ENCODE results near the gene TTC28.

TTC28 gene

GRCh38 chr22:28051787-28052356 is 627.8 kb downstream of the TTC28 start:
- DNase-seq (ENCODE audit: low read depth, low spot score), result no peak

- DNase-seq (ENCODE audit: low read depth, low spot score), result no peak
Measured at GRCh38 chr22:28051091-28051786, 628.4 kb downstream of the TTC28 start.

DNA sequence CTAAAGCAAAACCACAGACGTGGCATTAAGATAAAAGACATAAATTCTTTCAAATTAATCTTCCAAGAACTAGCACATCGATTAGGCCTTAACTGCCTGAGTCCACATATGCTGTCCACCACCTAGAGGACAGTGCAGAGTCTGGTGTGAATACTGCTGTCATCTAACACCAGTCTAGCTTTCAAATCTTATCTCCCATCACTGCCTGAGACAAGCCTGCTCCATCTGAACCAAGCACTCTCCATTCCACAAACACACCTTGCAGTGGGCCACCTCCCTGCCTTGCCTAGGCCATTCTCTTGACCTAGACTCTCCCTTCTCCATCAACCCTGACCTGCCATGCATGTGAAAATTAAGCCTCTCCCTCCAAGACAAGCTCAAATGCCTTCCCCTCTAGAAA is 631.1 kb downstream of the TTC28 start:
- no peak for DNase-seq (ENCODE audit: low read depth, low spot score)

- DNase-seq (ENCODE audit: low read depth, low spot score), result no peak
Measured at GRCh38 chr22:28047740-28048139, 631.9 kb downstream of the TTC28 start.

- DNase-seq (ENCODE audit: low read depth, low spot score), result no peak
Measured at GRCh38 chr22:28046100-28046499, 633.5 kb downstream of the TTC28 start.

DNA sequence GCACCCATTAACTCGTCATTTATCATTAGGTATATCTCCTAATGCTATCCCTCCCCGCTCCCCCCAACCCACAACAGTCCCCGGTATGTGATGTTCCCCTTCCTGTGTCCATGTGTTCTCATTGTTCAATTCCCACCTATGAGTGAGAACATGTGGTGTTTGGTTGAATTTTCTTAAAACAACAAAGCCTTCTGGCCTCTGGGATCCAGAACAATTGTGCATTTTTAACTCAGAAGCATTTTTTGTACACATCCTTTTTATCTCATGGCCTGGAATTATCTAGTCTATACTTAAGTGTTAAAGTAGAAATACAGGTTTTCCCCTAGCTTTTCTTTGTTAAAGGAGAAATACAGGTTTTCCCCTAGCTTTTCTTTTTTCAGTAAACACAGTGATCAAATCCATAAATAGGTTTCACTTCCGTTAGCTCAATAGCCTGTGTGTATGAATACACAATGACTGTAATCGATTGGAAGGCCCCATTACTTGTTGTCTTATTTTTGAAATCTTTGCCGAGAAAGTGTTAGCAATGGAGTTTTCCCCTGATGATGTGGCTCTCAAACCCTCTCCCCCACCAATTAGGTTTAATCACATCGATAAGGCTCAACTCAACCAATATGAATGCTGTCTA is 635.0 kb downstream of the TTC28 start:
- no peak for DNase-seq (ENCODE audit: low read depth, low spot score)

- DNase-seq (ENCODE audit: low read depth, low spot score), result no peak
Measured at GRCh38 chr22:28043266-28043665, 636.4 kb downstream of the TTC28 start.

GRCh38 chr22:28034760-28035401 is 644.8 kb downstream of the TTC28 start:
- no peak for DNase-seq (ENCODE audit: low read depth, low spot score)

GRCh38 chr22:28034145-28034759 is 645.4 kb downstream of the TTC28 start:
- no peak for DNase-seq (ENCODE audit: low read depth, low spot score)

GRCh38 chr22:28032861-28033260 is 646.8 kb downstream of the TTC28 start:
- no peak for DNase-seq (ENCODE audit: low read depth, low spot score)

- no peak for DNase-seq (ENCODE audit: low read depth, low spot score)
Measured at GRCh38 chr22:28031383-28031922, 648.2 kb downstream of the TTC28 start.

DNA sequence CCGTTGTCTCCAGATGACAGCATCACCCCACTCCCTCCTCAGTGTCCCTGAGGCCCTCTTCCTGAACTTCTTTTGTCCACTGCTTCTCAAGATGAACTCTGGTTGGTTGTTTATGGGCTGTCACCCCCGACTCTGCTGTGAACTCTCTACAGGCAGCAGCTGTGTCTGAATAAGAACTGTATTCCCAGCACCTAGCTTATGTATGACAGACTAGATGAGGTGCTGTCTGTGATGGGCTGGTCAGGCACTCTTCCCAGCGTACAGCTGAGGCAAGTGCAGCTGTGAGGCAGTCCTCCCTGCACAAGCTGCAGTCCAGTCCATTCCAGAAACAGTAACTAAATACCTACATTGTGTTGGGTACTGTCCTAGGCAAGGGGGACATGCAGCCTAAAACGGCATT is 649.2 kb downstream of the TTC28 start:
- DNase-seq (ENCODE audit: low read depth, low spot score), result no peak

- no peak for DNase-seq (ENCODE audit: low read depth, low spot score)
Measured at GRCh38 chr22:28029956-28030355, 649.7 kb downstream of the TTC28 start.

DNA sequence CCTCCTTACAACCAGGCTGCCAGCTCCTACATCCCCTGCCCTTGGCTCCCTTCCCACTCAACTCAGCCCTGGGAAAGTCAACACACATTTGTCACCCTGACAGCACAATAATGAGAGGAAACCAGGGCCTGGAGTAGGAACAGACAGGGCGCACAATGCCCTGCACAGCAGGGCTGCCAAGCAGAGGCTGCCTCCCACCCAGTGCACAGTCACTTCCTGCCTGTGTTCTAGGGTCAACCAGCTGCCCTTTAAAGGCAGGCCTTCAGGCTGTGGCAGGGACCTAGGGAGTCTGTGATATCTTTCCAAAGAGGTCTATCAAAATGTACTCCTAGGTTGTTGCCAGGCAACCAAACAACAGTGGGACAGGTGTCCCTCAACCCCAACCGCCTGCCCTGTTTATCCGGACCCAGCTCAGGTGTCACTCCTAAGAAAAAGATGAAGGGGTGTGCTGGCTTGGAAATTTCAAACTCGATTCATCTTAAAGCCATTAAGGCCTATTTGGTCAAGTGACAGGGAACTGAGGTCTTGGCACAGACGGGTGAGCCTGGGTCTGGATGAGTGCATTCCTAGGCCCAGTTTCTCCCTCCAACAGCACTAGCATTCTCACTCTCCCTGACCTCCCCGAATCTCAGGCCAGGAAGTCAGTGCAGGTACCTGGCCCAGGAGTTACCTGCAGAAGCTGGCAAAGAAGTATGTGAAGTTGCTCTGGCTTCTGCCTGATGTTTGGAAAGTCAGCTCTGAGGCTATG is 650.3 kb downstream of the TTC28 start:
- no peak for DNase-seq (ENCODE audit: low read depth, low spot score)

- DNase-seq (ENCODE audit: low read depth, low spot score), result no peak
Measured at GRCh38 chr22:28027453-28028448, 651.9 kb downstream of the TTC28 start.

DNA sequence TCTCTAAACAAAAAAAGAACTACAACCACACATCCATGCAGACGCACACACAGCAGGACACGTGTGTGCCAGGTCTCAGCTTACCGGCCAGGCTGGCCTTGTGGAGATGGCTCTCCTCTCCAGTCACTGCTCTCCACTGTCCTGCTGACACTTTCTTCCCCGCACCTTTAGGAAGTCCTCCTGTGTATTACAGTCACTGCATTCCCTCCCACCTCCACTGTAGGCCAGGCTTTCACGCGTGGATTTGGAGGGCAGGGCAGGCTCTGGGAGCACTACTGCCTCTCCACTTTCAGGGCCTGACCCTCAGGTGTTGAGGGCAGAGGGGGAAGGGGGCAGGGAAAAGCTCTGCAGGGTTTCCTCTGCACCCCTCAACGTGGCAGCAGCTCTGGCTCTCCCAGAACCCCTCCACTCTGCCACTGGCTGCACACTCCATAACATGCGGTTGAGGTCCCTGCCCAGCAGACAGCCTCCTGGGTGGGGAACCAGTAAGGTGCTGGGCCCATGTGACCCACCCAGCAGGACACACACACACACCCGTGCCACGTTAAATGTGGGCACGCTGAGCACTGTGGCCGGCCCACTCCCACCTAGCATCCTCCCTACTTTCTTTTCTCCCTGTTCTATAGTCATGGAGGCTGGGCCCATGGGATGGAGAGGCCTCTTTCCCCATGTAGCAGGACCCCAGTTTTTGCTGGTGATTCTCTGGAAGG is 653.6 kb downstream of the TTC28 start:
- DNase-seq (ENCODE audit: low read depth, low spot score), result no peak

GRCh38 chr22:28025333-28025732 is 654.3 kb downstream of the TTC28 start:
- DNase-seq (ENCODE audit: low read depth, low spot score), result no peak

- DNase-seq (ENCODE audit: low read depth, low spot score), result no peak
Measured at GRCh38 chr22:28024422-28024888, 655.2 kb downstream of the TTC28 start.

DNA sequence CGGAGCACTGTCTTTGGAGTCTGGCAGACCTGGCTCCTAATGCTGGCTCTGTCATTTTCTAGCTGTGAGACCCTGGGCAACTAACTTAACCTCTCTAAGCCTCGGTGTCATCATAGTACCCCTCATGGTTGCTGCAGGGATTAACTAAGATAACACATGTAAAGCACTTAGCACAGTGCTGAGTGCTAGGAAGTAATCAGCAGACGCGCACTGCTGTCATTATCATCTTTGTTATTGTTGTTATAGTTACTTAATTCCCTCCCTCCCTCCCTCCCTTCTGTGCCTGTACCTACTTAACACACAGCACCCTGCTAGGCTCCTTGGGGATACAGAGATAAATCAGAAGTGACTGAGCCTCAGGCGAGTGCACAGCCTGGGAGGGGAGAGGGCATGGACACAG is 655.9 kb downstream of the TTC28 start:
- DNase-seq (ENCODE audit: low read depth, low spot score), result no peak
